HG02588 (cell line): ENCODE measurements around the gene IGFLR1.

Source experiments
- ATAC-seq: cut with Tn5 transposase; IDR thresholded peaks from one replicate; pipeline ENCODE4 v1.9.1; 2021; ENCODE audit warnings: mild to moderate bottlenecking, moderate library complexity; ENCODE audit not compliant: unreplicated experiment

Gene IGFLR1

DNA sequence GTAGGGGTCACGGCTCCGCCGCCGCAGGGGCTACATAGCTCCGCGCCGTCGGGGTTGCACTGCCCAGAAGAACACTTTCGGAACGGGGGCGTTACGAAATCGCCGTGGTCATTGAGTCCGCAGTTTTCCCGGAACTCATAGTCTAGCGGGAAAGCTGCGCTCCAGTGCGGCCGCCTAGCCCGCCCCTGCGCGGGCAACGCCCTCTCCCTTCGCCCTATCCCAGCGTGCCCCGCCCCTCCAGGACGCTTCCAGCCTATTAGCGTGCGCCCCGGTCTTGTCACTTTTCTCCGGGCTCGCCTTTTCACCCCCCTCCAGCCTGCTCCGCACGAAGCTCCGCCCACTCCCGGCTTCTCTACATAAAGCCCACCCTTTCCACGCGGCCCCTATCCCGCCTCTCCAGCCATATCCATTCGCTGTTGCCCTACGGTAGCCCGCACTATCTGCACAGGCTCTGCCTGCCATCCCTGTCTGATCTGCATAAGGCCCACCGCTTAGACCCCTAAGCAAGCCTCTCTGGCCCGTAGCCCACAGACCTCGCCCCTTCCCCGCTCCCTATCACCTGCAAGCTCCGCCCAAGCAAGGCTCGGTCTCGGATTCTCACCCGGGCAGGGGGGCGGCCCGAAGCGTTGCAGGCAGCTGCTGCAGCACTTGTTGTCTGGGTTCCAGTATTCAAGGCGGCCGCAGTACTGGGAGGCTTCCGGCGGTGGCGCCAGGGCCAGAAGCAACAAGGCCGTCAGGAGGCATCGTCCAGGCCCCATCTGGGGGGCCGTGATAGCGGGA, 1.6 kb downstream of the IGFLR1 start:
- ATAC-seq = peak; percentile 50

DNA sequence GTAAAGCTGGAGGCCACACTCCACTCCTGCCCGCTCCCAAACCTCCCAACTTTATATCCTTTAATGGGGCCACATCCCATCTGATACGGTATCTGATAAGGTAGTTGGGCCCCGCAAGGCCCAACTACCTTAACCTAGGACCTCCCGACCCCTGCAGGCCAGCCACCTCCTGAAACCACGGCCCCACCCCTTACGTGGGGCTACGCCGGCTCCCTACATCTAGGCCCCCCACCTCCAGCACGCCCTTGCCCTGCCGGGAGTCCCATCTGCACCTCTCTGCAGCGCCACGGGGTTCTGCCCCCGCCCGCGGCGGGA, 2.2 kb downstream of the IGFLR1 start:
- no peak for ATAC-seq

DNA sequence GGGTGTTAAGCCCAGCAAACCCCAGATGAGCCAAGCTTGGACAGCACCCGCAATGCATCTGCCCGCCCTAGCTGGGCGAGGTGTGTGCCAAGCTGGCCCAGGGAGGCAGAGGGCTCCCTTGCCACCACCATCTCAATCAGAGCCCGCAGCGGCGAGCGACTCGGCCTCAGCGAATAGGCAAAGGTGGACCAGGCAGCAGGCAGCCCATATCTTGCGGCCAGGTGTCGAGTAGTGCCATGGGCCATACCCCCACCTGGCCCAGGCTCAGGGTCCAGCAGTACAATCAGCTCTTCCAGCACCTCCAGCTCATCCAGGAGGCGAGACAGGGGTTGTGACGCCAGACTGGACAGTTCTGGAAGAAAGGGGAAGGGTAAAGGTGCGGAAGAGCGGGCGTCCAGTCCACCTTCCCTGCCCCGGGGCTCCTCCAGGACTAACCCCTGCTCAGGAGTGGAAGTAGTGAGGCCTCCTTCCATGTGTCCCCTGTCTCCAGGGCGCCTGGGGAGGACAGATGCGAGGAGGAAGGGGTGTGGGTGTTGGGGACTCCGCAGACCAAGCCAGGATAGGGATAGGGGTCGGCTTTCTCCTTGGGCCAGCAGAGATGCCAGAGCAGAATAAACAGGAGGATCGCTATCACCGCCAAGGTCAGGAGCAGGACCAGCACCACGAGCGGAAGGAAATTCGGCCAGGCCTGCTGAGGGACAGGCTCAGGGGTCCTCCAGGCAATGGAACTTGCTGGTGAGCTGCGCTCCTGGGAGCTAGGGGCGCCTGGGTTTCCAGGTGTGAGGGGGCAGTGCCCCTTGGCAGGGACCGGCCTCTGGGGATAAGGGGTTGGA, 2.8 kb downstream of the IGFLR1 start:
- ATAC-seq = no peak

DNA sequence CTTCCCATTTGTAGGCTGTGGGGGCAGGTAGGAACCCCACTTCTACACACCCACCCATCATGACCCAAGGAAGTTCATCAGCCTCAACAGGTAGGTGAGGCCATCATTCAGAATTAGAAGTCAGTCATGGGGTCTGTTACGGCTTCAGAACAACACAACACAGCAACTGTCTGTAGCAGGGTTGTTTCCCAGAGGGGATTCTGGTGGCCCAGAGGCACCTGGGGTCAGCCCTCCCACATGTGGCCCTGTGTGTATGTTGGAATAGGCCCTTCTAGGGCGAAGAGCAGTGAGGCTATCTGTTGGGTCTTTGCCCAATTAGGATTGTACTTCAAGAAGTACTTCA, 3.4 kb downstream of the IGFLR1 start:
- no peak for ATAC-seq

DNA sequence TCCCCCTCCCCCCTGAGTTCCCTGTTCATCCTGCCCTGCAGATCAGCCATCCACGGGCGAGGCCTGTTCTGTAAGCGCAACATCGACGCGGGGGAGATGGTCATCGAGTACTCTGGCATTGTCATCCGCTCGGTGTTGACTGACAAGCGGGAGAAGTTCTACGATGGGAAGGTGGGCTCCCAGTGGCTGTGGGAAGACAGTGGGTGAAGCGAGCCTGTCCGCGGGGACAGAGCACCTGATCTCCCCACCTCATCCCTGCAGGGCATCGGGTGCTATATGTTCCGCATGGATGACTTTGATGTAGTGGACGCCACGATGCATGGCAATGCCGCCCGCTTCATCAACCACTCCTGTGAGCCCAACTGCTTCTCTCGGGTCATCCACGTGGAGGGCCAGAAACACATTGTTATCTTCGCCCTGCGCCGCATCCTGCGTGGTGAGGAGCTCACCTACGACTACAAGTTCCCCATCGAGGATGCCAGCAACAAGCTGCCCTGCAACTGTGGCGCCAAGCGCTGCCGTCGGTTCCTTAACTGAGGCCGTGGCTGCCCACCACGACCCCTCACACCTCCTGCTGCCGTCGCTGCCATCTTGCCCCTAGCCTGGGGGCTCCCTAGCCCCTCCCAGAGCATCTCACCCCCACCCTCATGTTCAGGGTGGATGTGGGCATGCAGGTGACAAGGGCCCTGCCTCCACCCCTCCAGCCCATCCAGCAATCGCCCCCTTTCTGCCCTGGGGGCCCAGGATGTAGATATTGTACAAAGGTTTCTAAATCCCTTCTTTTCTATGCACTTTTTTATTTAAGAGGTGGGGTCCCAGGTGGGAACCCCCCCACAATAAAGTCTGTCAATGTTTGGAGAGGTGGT, 4.0 kb downstream of the IGFLR1 start:
- ATAC-seq = no peak

- ATAC-seq = no peak
Measured at GRCh38 chr19:35736913-35737886, 5.1 kb downstream of the IGFLR1 start.

DNA sequence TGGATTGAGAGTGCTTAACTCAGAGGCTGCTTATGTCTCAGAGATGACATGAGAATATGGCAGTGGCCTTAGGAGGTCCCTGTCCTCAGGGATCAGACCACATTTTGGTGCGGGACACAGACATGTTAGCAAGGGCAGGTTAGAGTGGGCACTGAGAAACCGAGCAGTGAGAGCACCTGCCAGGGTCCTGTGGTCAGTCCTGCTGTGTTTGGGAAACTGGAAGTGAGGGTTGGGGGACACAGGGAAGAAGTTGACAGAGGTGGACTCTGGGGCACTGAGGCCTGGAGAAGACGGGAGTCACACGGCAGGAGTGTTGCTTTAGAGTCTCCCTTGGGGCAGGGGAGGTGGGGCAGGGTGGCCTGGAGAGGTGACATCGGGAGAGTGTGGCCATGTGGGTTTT, 7.4 kb downstream of the IGFLR1 start:
- ATAC-seq = no peak

- no peak for ATAC-seq
Measured at GRCh38 chr19:35734273-35734672, 8.0 kb downstream of the IGFLR1 start.

GRCh38 chr19:35733180-35734125, 8.8 kb downstream of the IGFLR1 start:
- ATAC-seq = no peak

DNA sequence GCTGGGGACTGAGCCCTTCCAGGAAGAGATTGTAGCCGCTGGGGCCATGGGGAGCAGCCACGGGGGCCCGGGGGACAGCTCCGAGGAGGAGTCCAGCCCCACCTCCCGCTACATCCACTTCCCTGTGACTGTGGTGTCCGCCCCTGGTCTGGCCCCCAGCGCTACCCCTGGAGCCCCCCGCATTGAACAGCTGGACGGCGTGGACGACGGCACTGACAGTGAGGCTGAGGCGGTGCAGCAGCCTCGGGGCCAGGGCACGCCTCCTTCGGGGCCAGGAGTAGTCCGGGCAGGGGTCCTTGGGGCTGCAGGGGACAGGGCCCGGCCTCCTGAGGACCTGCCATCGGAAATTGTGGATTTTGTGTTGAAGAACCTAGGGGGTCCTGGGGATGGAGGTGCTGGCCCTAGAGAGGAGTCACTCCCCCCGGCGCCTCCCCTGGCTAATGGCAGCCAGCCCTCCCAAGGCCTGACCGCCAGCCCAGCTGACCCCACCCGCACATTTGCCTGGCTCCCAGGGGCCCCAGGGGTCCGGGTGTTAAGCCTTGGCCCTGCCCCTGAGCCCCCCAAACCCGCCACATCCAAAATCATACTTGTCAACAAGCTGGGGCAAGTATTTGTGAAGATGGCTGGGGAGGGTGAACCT, 9.6 kb downstream of the IGFLR1 start:
- ATAC-seq = no peak

DNA sequence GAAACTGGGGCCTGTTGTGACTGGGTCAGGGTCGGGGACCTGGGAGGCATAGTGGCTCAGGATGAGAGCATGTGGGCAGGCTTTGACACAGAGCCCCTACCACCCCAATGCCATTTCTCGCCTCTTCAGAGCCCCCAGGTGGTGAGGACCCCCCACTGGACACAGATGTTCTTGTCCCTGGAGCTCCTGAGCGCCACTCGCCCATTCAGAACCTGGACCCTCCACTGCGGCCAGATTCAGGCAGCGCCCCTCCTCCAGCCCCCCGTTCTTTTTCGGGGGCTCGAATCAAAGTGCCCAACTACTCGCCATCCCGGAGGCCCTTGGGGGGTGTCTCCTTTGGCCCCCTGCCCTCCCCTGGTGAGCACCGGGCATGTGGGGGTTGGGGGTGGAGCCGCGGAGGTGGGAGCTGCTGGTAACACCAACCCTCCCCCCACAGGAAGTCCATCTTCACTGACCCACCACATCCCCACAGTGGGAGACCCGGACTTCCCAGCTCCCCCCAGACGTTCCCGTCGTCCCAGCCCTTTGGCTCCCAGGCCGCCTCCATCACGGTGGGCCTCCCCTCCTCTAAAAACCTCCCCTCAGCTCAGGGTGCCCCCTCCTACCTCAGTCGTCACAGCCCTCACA, 10.4 kb downstream of the IGFLR1 start:
- ATAC-seq = no peak

DNA sequence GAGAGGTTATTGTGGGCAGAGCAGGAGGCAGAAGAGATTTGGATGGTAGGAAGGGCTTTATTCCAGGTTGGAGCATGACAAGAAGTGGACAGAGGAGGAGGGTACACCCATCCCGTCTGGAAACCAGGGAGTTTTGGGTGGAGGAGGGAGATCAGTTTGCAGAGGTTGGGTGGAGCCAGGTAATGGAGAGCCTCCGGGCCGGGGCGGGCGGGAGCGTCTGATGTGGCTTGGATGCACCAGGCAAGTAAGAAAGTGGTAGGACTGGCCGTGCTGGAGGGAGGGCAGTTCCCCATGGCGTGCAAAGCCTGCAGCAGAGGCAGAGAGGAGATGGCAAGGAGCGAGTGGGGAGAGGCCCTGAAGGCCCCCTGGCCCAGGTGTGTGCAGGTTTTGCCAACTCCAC, 10.9 kb downstream of the IGFLR1 start:
- ATAC-seq = no peak

DNA sequence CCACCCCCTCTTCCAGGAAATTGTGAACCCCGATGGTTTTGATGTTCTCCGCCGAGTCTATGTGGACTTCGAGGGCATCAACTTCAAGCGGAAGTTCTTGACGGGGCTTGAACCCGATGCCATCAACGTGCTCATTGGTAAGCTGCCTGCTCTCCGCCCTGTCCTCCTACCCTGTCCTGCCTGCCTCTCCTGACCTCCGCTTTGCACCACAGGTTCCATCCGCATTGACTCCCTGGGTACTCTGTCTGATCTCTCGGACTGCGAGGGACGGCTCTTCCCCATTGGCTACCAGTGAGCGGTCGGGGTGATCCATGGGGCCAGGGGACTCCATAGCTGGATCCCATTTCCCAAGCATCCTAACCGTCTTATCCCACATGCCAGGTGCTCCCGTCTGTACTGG, 11.9 kb downstream of the IGFLR1 start:
- ATAC-seq = no peak

GRCh38 chr19:35729763-35730162, 12.5 kb downstream of the IGFLR1 start:
- ATAC-seq = no peak

GRCh38 chr19:35729021-35729420, 13.2 kb downstream of the IGFLR1 start:
- no peak for ATAC-seq

GRCh38 chr19:35727956-35728706, 14.1 kb downstream of the IGFLR1 start:
- ATAC-seq = no peak

DNA sequence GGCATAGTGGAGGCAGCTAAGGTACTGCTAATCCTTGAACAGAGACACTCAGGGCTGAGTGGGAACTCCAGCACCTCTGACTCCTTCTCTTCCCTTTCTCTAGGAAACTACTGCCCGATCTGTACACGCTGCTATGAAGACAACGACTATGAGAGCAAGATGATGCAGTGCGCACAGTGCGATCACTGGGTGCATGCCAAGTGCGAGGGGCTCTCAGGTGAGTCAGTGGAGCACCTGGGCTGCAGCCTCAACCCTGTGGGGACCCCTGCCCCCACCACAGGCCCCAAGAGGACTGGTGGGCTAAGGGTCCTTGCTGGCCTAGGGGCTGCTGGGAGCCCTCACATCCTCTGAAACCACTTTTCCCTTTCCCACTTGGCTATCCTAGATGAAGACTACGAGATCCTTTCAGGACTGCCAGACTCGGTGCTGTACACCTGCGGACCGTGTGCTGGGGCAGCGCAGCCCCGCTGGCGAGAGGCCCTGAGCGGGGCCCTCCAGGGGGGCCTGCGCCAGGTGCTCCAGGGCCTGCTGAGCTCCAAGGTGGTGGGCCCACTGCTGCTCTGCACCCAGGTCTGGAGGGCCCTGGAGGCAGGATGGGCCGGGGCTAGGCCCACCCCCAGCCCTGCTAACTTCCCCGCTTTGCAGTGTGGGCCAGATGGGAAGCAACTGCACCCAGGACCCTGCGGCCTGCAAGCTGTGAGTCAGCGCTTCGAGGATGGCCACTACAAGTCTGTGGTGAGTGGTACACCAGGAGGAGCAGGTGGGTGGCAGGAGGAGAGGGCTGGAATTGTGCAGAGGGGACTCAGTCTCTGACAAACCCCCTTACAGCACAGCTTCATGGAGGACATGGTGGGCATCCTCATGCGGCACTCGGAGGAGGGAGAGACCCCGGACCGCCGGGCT, 14.9 kb downstream of the IGFLR1 start:
- no peak for ATAC-seq
